CD4-positive, alpha-beta T cell treated with Interleukin-17A for 1 hour (primary cell): ENCODE measurements around the gene UBN2.
"Not testable (repeated sequence)": the region's sequence is repeated elsewhere in the genome, so short reads cannot be mapped to it uniquely, and the experiment has no call there.

Experiments
- DNase-seq: peaks from one replicate; pipeline ENCODE4 v3.0.0-alpha.2; 2020

Gene UBN2

DNA sequence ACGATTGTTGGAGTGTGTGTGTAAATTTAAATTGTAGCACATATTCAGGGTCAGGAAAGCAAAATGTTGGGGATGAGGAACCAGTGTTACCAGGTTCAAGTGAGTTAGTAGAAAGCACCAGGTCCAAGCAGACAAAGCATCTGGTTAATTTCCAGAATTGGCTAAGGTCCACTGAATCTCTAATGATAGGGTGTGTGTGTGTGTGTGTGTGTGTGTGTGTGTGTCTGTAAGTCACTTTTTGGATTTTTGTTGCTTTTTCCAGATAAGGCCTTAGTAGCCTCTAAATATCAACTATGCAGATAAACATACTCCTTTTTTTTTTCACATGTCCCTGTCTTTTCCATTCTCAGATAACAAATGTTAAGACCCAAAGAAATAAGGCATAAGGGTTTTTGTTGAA lies 73.5 kb downstream of the UBN2 start:
- no peak for DNase-seq

DNA sequence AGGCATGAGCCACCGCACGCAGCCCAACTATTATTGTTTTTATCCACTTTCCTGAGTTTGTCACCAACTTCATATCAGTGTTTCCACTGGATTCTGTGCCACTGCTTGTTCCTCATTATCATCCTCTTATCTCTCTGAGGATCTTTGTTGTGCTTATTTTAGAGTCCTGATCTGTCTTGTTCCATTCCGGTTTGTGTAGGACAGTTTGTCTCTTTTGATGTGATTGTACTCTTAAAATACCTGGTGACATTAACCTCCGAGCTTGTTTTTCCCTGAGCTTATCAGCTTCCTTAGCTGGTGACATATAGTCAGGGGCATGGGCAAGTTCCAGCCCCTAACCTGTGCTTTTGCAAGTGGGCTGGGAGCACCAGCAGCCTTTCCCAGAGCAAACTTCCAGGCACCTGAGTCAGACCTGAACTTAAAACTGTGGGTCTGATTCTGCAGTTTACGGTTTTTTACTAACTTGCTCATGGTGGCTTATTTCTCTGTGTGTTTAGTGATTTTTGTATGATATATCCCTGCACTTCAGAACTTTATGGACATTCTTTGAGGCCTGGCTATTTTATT lies 87.0 kb downstream of the UBN2 start:
- DNase-seq, result no peak

DNA sequence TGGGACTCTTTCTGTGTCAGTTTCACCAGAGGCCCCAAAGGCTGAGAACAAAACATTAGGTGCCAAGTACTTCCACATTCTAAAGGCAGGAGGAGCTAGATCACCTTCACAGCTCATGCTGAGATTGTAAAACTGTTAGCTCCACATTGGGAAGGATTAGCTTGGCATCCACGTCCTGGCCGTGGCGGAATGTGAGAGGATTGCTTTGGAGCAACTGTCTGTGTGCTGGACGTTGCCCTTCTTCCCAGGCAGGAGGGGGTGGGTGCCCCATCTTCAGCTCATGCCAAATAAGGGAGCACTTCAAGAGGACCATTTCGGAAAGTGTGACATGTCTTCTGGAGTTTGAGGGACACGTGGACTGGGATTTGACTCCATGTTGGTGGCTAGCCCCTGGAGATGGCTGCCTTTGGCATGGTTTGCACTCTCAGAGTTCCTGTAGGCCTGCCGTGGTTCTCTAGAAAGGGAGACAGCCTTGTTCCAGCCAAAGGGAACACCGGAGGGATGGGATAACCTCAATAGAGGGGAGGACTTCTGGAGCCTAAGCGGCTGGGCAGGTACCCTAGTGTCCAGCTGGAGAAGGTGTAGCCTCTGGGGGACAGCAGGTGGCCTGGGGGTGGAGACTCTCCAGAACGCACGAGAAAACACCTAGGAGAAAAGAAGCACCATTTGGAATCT lies 90.2 kb downstream of the UBN2 start:
- no peak for DNase-seq

DNA sequence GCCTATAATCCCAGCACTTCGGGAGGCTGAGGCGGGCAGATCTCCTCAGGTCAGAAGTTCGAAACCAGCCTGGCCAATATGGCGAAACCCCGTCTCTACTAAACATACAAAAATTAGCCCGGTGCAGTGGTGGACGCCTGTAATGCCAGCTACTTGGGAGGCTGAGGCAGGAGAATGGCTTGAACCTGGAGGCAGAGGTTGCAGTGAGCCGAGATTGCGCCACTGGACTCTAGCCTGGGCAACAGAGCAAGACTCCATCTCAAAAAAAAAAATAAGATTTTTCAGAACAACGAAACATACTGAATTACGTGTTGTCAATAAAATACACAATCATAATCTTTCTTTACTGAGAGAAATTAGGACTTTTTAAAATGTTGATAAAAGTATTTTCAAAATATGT lies 93.7 kb downstream of the UBN2 start:
- DNase-seq, result not testable (repeated sequence)

DNA sequence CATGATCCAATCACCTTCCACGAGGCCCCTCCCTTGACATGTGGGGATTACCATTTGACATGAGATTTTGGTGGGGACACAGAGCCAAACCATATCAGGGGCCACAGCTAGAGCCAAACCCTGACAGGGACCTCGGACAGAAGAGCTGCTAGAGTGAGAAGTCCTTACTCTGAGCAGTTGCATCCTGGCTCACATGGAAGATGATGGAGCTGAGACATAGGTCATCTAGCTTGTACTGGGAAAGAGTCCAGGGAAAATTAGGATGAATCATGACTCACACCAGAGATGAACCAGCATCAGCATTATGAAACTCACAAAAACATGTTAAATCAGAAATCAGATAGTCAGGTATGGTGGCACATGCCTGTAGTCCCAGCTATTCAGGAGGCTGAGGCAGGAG lies 97.3 kb downstream of the UBN2 start:
- DNase-seq, result no peak

DNA sequence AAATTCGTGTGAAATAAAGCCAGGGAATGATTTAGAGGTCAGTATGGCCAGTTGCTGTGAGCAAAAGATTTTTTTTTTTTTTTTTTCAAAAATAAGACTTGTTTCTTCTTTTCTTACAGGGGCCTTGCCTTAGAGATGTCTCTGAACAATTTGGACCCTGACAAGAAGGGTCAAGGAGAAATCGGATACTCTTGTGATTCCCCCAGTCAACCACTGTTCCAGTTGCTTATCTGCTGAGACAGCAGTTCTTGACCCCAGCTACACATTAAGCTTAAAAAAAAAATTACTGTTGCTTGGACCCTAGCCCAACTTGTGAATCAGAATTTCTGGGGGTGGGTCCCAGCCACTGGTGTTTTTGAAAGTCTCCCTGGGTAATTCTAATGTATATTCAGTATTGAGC lies 98.1 kb downstream of the UBN2 start:
- no peak for DNase-seq

DNA sequence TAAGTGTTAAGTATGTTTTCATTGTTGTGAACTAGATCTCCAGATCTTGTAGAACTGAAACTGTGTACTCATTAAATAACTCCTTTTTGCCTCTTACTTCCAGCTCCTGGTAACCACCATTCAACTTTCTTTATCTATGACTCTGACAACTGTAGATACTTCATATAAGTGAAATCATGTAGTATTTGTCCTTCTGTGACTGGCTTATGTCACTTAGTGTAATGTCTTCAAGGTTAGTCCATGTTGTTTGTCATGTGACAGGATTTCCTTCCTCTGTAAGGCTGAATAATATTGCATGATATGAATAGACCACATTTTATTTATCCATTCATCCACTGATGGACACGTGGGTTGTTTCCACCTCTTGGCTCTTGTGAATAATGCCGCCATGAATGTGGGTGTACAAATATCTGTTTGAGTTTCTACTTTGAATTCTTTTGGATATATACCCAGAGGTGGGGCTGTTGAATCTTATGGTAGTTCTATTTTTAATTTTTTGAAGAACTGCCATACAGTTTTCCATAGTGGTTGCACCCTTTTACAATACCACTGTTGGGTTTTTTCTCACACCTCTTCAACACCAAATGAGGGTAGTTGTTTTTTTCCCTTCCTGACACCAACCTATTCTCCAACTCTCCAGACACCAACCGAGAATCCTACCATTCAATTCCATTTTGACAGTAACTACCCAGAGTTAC lies 99.4 kb downstream of the UBN2 start:
- DNase-seq, result no peak

DNA sequence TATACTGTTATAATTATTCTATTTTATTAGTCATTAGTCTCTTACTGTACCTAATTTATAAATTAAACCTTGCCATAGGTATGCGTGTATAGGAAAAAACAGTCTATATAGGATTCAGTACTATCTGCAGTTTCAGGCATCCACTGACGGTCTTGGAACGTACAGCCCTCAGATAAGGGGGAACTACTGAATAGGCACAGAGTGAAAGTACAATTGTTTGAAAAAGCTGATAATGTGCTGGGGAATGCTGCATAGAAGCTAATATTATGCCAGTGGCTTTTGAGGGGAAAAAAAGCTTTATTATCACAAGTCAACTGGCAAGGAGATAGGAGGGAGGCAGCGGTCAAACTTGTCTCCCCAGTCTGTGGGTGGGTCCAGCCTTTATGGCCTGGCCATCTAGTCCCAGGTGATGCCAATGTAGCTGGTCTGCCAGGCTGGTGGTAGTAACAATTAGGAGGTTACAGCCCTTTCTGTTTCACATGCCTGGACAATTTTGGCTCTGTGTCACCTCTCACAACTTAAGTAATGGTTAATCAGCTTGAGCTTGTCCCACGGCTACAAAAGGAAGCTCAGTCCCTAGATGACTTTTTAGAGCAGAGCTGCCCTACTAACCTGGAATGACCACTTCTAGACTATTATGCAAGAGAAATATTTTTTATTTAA lies 101.8 kb downstream of the UBN2 start:
- no peak for DNase-seq

DNA sequence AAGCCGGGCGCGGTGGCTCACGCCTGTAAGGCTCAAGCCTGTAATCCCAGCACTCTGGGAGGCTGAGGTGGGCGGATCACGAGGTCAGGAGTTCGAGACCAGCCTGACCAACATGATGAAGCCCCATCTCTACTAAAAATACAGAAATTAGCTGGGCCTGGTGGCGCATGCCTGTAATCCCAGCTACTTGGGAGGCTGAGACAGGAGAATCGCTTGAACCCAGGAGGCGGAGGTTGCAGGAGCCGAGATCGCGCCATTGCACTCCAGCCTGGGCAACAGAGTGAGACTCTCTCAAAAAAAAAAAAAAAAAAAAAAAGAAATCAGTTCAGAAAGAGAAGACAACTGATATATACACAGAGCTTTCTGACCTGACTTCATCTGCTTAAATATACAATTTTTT lies 102.4 kb downstream of the UBN2 start:
- not testable (repeated sequence) for DNase-seq

DNA sequence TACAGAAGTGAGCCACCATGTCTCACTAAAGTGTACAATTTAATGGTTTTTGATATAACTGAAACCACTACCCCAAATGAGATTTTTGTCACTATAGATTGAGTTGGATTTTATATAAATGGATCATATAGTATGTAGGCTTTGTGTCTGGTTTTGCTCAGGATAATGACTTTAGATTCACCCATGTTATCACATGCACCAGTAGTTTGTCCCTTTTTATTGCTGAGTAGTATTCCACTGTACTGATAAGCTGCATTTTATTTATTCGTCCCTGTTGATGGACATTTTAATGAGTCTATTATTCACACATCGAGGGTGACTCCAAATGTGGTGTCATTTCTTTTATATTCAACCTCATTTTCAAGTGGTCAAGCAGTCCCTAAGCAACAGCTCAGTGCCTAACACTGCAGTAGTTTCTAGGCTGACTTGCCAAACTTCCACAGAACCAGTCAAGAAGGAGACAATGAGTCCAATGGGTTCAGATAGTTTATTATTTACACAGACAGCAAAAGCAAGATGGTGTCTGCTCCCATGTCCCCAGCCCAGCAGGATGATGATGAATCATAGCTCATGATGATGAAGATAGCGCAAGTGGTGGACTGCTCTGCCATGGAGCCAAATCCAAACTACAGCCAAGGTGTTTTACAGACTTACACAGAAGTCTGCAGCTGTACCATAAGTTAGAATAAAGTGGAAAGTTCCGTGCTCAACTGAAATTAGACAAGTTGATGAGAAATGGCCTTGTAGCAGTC lies 103.5 kb downstream of the UBN2 start:
- no peak for DNase-seq

DNA sequence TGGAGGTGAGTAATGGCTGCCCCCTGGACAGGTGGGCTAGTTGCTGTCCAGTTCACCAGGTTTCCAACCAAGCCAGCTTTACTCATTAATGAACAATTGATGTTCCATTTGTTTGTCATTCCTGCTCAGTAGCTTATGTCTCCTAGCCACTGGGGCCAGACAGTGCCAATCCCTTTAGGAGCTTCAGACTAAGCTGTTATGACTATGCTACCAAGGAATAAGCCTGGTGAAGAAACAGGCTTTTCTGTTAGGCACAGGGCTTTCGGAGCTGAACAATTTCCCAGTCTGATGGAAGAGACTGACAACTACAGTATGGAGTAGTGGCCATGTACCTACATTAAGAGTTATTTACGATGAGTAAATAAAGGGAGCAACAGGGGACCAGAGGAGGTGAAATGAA lies 108.0 kb downstream of the UBN2 start:
- DNase-seq, result no peak

DNA sequence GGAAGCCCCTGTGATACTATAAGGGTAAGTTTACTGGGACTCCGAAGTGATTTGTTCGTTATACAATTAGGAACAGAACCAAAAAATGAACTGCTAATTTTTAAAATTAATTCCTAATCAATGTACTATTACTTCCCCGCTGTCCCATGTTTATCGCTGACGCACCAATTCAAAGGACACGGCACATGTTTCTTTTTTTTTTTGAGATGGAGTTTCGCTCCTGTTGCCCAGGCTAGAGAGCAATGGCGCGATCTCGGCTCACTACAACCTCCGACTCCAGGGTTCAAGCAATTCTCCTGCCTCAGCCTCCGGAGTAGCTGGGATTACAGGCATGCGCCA lies 108.6 kb downstream of the UBN2 start:
- no peak for DNase-seq

DNA sequence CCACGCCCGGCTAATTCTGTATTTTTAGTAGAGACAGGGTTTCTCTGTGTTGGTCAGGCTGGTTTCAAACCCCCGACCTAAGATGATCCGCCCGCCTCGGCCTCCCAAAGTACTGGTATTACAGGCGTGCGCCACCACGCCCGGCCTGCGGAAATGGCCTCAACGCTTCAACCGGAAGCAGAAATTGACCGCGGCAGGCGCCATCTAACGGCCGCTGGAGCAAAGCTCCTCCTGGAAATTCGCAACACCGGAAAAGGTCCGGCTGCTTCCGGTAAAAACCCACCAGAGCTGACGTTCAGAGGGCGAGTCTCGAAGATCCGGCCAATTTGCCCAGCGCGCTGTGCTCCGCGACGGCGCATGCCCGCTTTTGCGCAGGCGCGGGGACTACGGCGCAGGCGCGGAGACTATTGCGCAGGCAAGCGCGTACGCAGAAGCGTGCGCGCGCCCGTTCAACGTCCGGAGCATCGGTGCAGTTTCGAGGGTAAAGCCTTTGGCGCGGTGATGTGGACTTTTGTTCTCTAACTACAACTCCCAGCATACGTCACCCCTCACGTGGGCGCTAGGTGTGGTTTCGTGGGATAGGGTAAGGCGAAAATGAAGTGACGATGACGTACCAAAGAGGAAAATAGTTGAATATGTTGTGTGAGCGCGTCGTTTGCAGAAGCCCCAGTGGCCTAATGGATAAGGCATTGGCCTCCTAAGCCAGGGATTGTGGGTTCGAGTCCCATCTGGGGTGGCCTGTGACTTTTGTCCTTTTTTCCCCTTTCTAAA lies 109.2 kb downstream of the UBN2 start:
- DNase-seq, result peak; percentile 99

DNA sequence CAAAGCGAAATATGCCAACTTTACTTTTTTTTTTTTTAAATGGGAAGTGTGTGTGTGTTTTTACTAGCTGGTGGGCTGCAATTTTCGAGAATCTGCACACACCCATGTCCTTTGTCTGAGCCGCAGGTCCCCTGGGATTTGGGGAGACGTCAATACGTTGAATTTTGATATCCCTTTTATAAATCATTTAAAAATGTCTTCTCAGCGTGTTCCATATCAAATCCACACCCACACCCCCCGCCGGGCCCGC lies 109.7 kb downstream of the UBN2 start:
- DNase-seq, result no peak

DNA sequence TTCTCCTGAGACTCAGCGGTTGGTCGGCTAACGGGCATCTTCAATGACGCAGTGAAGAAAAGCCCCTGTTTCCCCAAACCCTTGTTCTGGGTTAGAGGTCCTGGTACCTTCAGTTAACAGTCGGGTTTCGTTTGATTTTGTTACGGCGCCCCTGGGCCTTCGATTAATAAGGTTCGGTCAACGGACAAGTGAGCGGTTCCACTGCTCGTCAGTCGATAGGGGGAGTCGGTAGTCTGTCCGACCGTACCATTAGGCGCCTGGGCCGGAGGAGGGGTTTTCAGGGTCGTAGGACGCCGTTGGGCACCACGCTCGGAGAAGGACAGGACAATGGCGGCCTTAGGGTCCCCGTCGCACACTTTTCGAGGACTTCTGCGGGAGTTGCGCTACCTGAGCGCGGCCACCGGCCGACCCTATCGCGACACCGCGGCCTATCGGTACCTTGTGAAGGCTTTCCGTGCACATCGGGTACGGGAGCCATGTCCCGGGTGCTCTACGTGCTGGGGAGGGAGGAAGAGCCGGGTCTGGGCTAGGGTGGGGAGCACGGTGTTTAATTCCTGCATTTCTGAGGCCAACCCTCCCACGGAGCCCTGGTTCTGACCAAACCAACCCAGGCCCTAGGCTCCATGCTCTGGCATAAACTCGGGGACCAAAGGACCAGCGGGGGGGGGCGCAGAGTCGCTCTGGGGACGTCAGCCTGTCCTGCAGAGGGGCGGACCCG lies 110.2 kb downstream of the UBN2 start, which contains the start of gene FMC1:
Gene FMC1, plus strand, starts transcription at position 280 of the 718 bp plus-strand sequence. Its CDS starts 48 bp downstream, at position 328.
- DNase-seq, result peak; percentile 91

DNA sequence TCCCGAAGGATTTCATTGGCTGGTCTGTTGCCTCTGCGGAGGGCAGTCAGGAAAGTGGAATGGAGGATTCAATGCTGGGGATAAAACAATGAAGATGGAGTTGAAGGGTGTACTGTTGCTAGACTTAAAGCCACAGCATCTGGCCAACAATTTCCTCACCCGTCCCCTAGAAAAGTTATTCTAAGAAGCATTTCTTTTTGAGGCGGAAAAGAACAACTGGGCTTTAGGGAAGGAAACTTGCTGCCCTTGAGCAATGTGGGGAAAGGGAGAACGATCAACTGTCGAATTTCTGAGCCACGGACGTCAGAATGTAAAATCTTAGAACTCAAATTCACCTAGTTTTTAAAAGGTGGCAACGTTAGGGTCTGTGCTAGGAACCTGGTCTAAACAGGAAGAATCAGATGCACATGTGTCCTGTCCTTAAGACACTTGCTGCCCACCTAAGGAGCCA lies 110.8 kb downstream of the UBN2 start:
- DNase-seq, result no peak

DNA sequence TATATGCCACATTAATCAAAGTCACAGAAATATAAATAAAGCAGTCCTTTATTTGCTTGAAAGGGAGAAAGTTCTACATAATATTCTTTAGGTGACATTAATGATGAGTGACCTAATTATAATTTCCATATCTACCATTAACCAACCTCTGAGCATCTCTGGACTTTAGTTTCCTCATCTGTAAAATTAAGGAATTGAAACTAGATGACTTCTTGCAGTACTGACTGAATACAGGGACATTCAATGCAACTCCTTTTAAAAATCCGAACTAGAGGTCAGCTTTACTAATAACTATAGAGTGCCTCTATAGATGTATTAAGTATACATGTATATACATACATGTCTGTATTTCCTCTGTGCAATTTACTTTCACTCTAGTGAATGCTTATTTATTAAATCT lies 114.0 kb downstream of the UBN2 start:
- DNase-seq, result no peak

DNA sequence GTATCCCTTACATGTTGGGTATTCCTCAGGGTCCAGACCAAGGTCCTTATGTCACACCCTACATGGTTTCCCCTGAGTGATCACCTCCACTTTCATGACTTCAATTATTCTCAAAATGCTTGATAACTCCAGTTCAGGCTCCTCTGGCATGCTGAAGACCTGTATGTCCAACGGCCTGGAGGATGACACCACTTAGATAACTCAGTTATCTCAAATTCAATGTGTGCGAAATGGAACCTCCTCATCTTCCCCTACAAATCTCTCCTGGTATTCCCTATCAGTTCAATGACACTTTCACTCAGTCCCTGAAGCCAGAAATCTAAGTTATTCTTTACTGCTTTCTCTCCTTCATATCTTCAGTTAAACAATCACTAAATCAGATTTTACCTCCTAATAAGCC lies 120.0 kb downstream of the UBN2 start:
- no peak for DNase-seq

DNA sequence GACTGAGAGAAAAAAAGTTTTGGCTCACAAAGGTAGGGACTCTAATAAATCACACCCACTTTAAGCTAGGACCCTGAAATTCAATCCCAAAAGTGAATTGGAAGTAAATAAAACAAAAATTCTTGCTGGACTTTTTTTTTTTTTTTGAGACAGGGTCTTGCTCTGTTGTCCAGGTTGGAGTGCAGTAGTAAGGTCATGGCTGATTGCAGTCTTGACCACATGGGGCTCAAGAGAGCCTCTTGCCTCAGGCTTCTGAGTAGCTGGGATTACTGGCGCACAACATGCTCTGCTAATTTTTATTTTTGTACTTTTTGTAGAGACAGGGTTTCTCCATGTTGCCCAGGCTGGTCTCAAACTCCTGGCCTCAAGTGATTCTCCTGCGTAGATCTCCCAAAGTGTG lies 123.7 kb downstream of the UBN2 start:
- no peak for DNase-seq

DNA sequence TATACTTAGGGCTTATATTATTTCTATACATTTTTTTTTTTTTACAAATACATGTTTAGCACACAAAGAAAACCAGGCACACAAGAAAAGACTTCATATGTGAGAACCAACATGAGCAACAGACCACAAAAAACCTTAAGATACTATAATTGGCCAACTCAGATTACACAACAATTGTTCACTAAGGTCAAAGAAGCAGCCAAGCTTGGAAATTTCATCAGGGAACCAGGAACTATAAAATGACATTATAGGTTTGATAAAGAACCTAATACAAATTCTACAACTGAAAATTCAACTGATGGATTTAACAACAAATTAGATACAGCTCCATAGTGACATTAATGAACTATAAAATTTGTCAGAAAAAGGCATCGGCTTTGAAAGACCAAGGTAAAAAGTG lies 124.3 kb downstream of the UBN2 start:
- DNase-seq, result no peak
